ENCODE data around the gene RIC3.
A peak's percentile ranks its signal among the peaks of the same experiment; 100 is the strongest.

Gene RIC3

DNA sequence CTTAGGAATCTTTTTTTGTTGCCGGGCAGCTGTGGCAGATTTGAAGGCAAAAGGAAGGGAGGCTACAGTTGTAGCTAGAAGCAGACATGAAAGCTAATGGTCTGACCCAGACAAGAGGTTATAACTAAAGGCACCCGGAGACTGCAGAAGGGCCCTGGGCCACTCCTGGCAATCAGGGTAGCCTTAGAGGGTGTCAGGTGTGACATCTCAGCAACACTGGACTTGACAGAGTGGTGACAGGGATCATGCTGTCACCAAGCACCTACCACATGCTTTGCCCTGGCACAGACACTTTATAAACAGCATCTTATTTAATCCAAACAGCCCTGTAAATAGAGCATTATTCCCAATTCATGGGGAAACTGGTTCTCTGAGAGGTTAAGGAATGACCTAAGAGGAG, 62.1 kb downstream of the RIC3 start:
- TF ChIP-seq, protein P1, sequence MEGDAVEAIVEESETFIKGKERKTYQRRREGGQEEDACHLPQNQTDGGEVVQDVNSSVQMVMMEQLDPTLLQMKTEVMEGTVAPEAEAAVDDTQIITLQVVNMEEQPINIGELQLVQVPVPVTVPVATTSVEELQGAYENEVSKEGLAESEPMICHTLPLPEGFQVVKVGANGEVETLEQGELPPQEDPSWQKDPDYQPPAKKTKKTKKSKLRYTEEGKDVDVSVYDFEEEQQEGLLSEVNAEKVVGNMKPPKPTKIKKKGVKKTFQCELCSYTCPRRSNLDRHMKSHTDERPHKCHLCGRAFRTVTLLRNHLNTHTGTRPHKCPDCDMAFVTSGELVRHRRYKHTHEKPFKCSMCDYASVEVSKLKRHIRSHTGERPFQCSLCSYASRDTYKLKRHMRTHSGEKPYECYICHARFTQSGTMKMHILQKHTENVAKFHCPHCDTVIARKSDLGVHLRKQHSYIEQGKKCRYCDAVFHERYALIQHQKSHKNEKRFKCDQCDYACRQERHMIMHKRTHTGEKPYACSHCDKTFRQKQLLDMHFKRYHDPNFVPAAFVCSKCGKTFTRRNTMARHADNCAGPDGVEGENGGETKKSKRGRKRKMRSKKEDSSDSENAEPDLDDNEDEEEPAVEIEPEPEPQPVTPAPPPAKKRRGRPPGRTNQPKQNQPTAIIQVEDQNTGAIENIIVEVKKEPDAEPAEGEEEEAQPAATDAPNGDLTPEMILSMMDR (IDR thresholded peaks at IDR 0.05) = no peak
- no peak for DNase-seq (ENCODE audit: low spot score)
- Histone ChIP-seq H3K27ac (no peak overlapping the region), H3K4me3 (no peak overlapping the region)

DNA sequence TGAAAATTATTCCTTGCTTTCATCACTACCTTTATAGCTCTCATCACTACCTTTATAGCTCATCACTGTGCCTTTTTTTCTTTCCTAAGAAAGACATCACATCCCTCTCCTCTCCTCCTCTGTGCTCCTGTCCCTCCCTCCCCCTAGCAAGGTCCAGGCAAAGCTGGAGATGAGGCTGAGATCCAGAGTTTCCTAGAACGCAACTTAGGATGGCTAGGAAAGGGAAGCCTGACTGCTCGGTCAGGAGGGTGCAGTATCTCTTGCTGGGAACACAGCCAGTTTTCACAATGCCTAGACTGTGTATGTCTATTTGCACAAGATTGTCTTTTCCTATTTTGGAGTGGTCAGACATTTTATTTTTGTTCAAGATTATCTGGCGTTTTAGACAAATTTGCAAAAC, 63.2 kb downstream of the RIC3 start:
- TF ChIP-seq, protein P1 (IDR thresholded peaks at IDR 0.05) = no peak
- H3K27ac ChIP-seq = no peak overlapping the region
- no peak overlapping the region for H3K4me3 ChIP-seq
- no peak for DNase-seq (ENCODE audit: low spot score)

DNA sequence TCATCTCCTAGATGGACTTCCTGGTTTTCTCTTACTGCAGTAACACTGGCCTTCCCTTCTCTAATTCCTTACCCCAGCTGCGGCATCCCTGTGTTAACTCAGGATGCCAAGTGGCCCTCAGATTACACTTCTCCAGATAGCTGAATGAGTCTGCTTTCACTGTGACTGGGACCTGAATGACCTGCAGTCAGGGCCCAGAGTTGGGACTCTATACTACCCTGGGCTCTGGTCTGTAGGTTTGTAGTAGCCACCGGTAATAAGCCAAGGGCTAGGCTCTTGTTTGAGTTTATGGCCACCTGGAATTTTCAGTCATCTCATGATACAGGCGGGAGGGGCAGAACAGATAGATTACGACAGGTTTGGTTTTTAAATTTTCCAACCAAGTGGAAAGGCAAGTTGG, 63.7 kb downstream of the RIC3 start:
- no peak overlapping the region for H3K4me3 ChIP-seq
- H3K27ac ChIP-seq = no peak overlapping the region
- DNase-seq (ENCODE audit: low spot score) = peak; percentile 62
- TF ChIP-seq, protein P1 (IDR thresholded peaks at IDR 0.05) = no peak

DNA sequence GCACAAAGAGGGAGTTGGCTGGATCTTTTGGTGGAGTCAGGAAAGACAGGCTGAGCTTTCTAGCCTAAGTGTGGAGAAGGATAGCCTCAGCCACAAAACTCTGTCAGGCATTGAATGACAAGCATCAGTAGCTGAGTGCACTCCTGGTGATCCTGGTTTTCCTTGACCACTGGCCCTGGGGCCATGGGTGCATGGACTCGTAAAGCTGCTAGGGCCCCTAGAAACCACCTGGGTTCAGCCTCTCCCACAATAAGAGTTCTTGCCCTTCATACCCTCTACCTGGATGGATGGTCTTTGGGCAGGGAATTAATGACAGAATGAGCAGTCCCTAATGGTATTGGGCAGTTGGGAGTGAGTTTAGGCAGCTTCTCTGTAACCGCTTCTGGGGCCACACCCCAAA, 64.9 kb downstream of the RIC3 start:
- Histone ChIP-seq H3K4me3 (no peak overlapping the region), H3K27ac (no peak overlapping the region)
- TF ChIP-seq, protein P1 (IDR thresholded peaks at IDR 0.05) = no peak
- no peak for DNase-seq (ENCODE audit: low spot score)

DNA sequence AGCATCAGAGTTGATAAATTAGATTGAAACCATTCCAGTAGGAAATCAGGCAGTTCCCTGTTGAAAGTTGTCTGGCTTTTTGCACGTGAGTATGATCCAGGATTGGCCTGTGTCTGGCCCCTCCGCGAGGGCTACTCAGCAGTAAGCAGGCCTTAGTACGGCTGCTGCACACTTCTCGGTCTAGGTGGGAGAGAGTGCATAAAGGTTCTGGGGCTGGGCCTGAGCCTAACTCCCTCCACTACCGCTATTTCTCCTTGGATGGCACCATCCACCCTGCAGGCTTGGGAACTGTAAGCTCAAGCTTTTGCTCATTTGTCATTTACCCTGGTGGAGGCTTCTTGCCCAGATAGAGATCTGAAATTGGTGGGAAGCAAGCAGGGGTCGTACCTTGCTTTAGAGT, 65.9 kb downstream of the RIC3 start:
- DNase-seq (ENCODE audit: low spot score) = no peak
- TF ChIP-seq, protein P1 (IDR thresholded peaks at IDR 0.05) = no peak
- H3K27ac ChIP-seq = no peak overlapping the region
- H3K4me3 ChIP-seq = no peak overlapping the region

DNA sequence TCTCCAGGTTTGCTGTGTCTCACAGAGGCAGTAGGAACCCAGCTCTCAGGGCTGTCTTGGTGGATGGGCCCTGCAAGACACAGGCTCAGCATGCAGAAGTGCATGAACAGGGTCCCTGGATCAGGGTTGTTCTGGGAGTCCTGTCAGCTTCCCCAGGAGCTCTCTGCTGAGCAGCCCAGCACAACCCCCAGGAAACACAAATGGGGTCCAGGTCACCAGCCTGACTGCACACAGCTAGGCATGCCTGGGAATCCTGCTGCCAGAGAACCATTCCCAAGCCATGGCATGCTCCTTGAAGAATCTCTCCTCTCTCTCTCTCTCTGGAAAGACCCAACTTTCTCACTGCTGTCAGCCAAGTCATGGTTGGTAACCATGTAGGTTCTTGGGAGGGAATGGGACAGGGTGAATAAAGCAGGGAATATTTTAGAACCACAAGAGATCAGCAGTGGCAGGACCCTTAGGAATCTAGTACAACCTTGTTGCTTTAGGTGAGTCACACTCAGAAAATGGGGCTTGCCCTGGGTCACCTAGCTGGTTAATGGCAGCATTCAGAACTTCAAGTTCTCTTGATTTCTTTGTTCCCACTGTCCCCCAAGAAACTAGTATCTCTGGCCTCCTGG, 66.4 kb downstream of the RIC3 start:
- no peak overlapping the region for H3K27ac ChIP-seq
- DNase-seq (ENCODE audit: low spot score) = peak; percentile 55
- TF ChIP-seq, protein P1 (IDR thresholded peaks at IDR 0.05) = no peak
- no peak overlapping the region for H3K4me3 ChIP-seq

DNA sequence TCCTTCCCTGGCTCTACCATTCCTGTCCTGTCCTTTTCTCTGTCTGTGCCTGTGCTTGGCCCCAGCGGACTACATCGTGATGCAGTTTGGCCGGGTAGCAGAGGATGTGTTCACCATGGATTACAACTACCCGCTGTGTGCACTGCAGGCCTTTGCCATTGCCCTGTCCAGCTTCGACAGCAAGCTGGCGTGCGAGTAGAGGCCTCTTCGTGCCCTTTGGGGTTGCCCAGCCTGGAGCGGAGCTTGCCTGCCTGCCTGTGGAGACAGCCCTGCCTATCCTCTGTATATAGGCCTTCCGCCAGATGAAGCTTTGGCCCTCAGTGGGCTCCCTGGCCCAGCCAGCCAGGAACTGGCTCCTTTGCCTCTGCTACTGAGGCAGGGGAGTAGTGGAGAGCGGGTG, 67.4 kb downstream of the RIC3 start:
- TF ChIP-seq, protein P1 (IDR thresholded peaks at IDR 0.05) = no peak
- H3K4me3 ChIP-seq = no peak overlapping the region
- DNase-seq (ENCODE audit: low spot score) = peak; percentile 59

More for the DNA sequence above, 67.4 kb downstream of the RIC3 start:
- no peak overlapping the region for H3K27ac ChIP-seq

Measured in coronary artery (tissue), 2 donors.